Esophagus muscularis mucosa (tissue), 4 donors: Measurements from ENCODE around the gene ARHGEF10L. TPM values are rescaled to one million over a fixed set of nuclear protein-coding genes. Genes with fewer than 3 reads are reported as not detected.

Experiments used
- DNase-seq: peaks from one replicate; pipeline ENCODE4 v3.0.0-alpha.2; 2017; ENCODE audit errors: extremely low spot score
- H3K27ac ChIP-seq, 4 donors: fragments of 200-600 bp; sonication (generic); replicated peaks in 1 of 4; 1 replicate in 3 of 4; 2 replicates in 1 of 4; pipeline ENCODE4 v1.5.1; 2016 to 2019; ENCODE audit warnings: mild to moderate bottlenecking in 1 of 4
- H3K27me3 ChIP-seq, 4 donors: fragments of 200-600 bp; sonication (generic); one replicate each; pipeline versions ENCODE4 v1.5.1 to v1.6.0; 2016 to 2019
- H3K36me3 ChIP-seq, 4 donors: fragments of 200-600 bp; sonication (generic); one replicate each; pipeline ENCODE4 v1.5.1; 2016 to 2019
- H3K4me1 ChIP-seq, 4 donors: fragments of 200-600 bp; sonication (generic); one replicate each; pipeline ENCODE4 v1.5.1; 2016 to 2019
- H3K4me3 ChIP-seq, 4 donors: fragments of 200-600 bp; sonication (generic); 1 replicate in 2 of 4; 2 replicates in 2 of 4; pipeline ENCODE4 v1.5.1; 2016 to 2019; ENCODE audit warnings: mild to moderate bottlenecking in 4 of 4, moderate library complexity in 1 of 4
- H3K9me3 ChIP-seq, 4 donors: fragments of 200-600 bp; sonication (generic); 1 replicate in 3 of 4; 2 replicates in 1 of 4; pipeline ENCODE4 v1.5.1; 2016 to 2019
- CTCF ChIP-seq, 3 experiments: fragments of 200-600 bp in 2 of 3; fragments of 450-650 bp in 1 of 3; sonication (generic) in 2 of 3; IDR thresholded peaks; one replicate each; pipeline ENCODE4 v1.5.1; 2017 to 2019; ENCODE audit warnings: antibody characterized with exemption in 3 of 3, mild to moderate bottlenecking in 2 of 3, moderate library complexity in 1 of 3
- EP300 ChIP-seq: sonication (generic); formaldehyde crosslinking; IDR thresholded peaks from one replicate; pipeline ENCODE4 v1.6.1; 2017; ENCODE audit warnings: antibody characterized with exemption
- POLR2A ChIP-seq: fragments of 450-650 bp; IDR thresholded peaks from one replicate; pipeline ENCODE4 v1.6.1; 2017; ENCODE audit warnings: antibody characterized with exemption, moderate library complexity, mild to moderate bottlenecking, low read depth
- POLR2AphosphoS5 ChIP-seq, 2 donors: sonication (generic); formaldehyde crosslinking; IDR thresholded peaks; one replicate each; pipeline ENCODE4 v1.6.1; 2017; ENCODE audit warnings: antibody characterized with exemption in 2 of 2
- WGBS: methylation state at CpG from one replicate; pipeline ENCODE4 v1.1.5; 2018; 5-methylcytosine and 5-hydroxymethylcytosine counted together
- intact Hi-C: fragments of 100-400 bp; cut with DNase I; formaldehyde crosslinking; loops from one replicate; pipeline ENCODE4 v1.15.1; 2023
- total RNA-seq, 4 donors: library from RNA; depleted of rRNA; stranded (reverse); fragments of >200 nt; gene quantifications; one replicate each; pipeline versions ENCODE4 v1.1.0 to v1.2.1, GENCODE V29; 2016

ARHGEF10L gene
- total RNA-seq, 4 donors from 2014 or later: 46.6 to 93.0 (median 66.9) TPM

GRCh38 chr1:17545356-17545755 is 5.9 kb downstream of the ARHGEF10L start:
- H3K27ac ChIP-seq: peak overlapping the region; percentile 71 to 98 (median 78)
- intact Hi-C loops: no loop called here

GRCh38 chr1:17546946-17547670 is 7.6 kb downstream of the ARHGEF10L start:
- DNase-seq: no peak
- no peaks in the 10 kb centered on the region for H3K27me3 ChIP-seq
- WGBS: 82% methylated on average over 7 of the region's 8 CpGs
- no peaks in the 10 kb centered on the region for H3K9me3 ChIP-seq
- no peaks in the 10 kb centered on the region for H3K36me3 ChIP-seq
- no peak overlapping the region for H3K4me3 ChIP-seq
- TF ChIP-seq POLR2A (no peak), EP300 (no peak), POLR2AphosphoS5 (IDR thresholded peaks at IDR 0.05) (no peak), CTCF (IDR thresholded peaks at IDR 0.05) (no peak)
- H3K4me1 ChIP-seq: peaks cover 50 to 96% (median 81%) of the 10 kb centered on the region in 4 donors
- intact Hi-C loops: no loop called here
- peak overlapping the region; percentile 71 to 98 (median 78) for H3K27ac ChIP-seq

More at GRCh38 chr1:17545356-17545755, 5.9 kb downstream of the ARHGEF10L start:
- TF ChIP-seq POLR2AphosphoS5 (IDR thresholded peaks at IDR 0.05) (peak; percentile 8 to 28), CTCF (IDR thresholded peaks at IDR 0.05) (no peak), EP300 (no peak), POLR2A (no peak)
- peaks cover 36 to 96% (median 81%) of the 10 kb centered on the region in 4 donors for H3K4me1 ChIP-seq
- H3K27me3 ChIP-seq: no peaks in the 10 kb centered on the region
- 22% methylated on average over 2 of the region's 2 CpGs for WGBS
- no peaks in the 10 kb centered on the region for H3K36me3 ChIP-seq
- H3K4me3 ChIP-seq: no peak overlapping the region
- H3K9me3 ChIP-seq: no peaks in the 10 kb centered on the region
- DNase-seq: no peak

- intact Hi-C loops: no loop called here
- Histone ChIP-seq H3K4me3 (no peak overlapping the region), H3K27ac (peak overlapping the region; percentile 4 to 98 (median 88)), H3K36me3 (no peaks in the 10 kb centered on the region), H3K9me3 (no peaks in the 10 kb centered on the region), H3K4me1 (peaks cover 59 to 97% (median 88%) of the 10 kb centered on the region in 4 donors), H3K27me3 (no peaks in the 10 kb centered on the region)
- 88% methylated on average over 3 of the region's 3 CpGs for WGBS
- DNase-seq: no peak
- no peak for TF ChIP-seq CTCF (IDR thresholded peaks at IDR 0.05)
- TF ChIP-seq POLR2AphosphoS5 (IDR thresholded peaks at IDR 0.05): no peak
- no peak for TF ChIP-seq POLR2A
- no peak for TF ChIP-seq EP300
Observed at GRCh38 chr1:17549384-17549783, 9.9 kb downstream of the ARHGEF10L start.

GRCh38 chr1:17550729-17551584 is 11.5 kb downstream of the ARHGEF10L start:
- TF ChIP-seq POLR2AphosphoS5 (IDR thresholded peaks at IDR 0.05): no peak
- no peak for DNase-seq
- H3K4me3 ChIP-seq: no peak overlapping the region
- no peaks in the 10 kb centered on the region for H3K9me3 ChIP-seq
- intact Hi-C loops: no loop called here
- WGBS: 75% methylated on average over 13 of the region's 15 CpGs
- peaks cover 43 to 96% (median 86%) of the 10 kb centered on the region in 4 donors for H3K4me1 ChIP-seq
- H3K27me3 ChIP-seq: no peaks in the 10 kb centered on the region
- H3K27ac ChIP-seq: peak overlapping the region; percentile 83 to 98 (median 93)
- no peaks in the 10 kb centered on the region for H3K36me3 ChIP-seq

- Histone ChIP-seq H3K27ac (peak overlapping the region; percentile 83 to 98 (median 93)), H3K4me3 (no peak overlapping the region), H3K36me3 (no peaks in the 10 kb centered on the region), H3K4me1 (peaks cover 36 to 96% (median 86%) of the 10 kb centered on the region in 4 donors), H3K9me3 (no peaks in the 10 kb centered on the region), H3K27me3 (no peaks in the 10 kb centered on the region)
- no peak for TF ChIP-seq POLR2A
- TF ChIP-seq CTCF (IDR thresholded peaks at IDR 0.05): no peak
- no peak for TF ChIP-seq POLR2AphosphoS5 (IDR thresholded peaks at IDR 0.05)
- no peak for TF ChIP-seq EP300
- no peak for DNase-seq
- 25% methylated on average over 8 of the region's 8 CpGs for WGBS
- intact Hi-C loops: no loop called here
Observed at GRCh38 chr1:17551755-17552234, 12.3 kb downstream of the ARHGEF10L start.
